Measurements from ENCODE around the gene SALL3.

The SALL3 gene

DNA sequence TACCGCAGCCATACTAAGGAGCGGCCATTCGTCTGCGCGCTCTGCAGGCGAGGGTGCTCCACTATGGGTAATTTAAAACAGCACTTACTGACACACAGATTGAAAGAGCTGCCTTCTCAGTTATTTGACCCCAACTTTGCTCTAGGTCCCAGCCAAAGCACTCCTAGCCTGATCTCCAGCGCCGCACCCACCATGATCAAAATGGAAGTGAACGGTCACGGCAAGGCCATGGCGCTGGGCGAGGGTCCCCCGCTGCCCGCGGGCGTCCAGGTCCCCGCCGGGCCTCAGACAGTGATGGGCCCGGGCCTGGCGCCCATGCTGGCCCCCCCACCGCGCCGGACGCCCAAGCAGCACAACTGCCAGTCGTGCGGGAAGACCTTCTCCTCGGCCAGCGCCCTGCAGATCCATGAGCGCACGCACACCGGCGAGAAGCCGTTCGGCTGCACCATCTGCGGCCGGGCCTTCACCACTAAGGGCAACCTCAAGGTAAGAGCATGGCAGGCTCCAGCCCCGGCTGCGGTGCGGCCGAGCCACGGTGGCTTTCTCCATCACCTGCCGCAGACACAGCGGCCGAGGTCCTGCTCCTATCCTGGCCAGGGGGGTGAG, 15.5 kb downstream of the SALL3 start:
- TF ChIP-seq, protein P1, sequence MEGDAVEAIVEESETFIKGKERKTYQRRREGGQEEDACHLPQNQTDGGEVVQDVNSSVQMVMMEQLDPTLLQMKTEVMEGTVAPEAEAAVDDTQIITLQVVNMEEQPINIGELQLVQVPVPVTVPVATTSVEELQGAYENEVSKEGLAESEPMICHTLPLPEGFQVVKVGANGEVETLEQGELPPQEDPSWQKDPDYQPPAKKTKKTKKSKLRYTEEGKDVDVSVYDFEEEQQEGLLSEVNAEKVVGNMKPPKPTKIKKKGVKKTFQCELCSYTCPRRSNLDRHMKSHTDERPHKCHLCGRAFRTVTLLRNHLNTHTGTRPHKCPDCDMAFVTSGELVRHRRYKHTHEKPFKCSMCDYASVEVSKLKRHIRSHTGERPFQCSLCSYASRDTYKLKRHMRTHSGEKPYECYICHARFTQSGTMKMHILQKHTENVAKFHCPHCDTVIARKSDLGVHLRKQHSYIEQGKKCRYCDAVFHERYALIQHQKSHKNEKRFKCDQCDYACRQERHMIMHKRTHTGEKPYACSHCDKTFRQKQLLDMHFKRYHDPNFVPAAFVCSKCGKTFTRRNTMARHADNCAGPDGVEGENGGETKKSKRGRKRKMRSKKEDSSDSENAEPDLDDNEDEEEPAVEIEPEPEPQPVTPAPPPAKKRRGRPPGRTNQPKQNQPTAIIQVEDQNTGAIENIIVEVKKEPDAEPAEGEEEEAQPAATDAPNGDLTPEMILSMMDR (IDR thresholded peaks at IDR 0.05; ENCODE audit: insufficient read depth, low read depth, low read length, missing control alignments): no peak

DNA sequence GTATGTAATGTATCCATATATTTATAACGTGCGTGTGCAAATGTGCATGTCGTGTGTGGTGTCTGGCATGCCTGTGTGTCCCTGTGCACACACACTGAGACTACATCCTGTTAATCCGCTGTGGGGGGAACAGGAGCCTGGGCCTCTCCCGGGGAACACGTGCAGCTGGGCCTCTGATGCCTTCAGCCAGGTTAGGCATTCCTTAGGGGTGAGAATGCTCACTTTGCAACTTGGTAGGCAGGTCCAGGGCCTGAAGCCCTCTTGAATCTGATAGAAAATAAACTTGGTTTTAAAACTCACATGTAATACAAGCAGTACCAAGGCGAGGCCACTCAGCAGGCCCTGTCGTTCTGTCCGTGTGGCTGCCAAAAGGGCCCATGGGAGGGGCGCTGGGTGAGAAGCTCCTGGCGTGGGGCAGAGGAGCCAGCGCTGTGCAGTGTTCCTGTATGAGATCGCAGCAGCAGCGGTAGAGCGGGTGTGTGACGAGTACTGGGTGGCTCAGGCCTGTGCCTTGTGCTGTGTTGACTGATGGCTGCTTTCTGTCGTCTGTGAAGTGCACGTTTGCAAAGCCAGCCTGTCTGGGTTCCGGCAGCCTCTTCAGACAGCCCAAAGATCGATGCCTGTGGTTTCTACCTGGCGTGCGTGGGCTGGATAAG, 16.2 kb downstream of the SALL3 start:
- DNase-seq (ENCODE audit: low read depth): no peak
- TF ChIP-seq, protein P1 (IDR thresholded peaks at IDR 0.05; ENCODE audit: insufficient read depth, low read depth, low read length, missing control alignments): no peak
- H3K4me3 ChIP-seq (ENCODE audit: low read depth, low read length): no peak overlapping the region

More for the DNA sequence above, 15.5 kb downstream of the SALL3 start:
- DNase-seq (ENCODE audit: low read depth): no peak
- no peak overlapping the region for H3K4me3 ChIP-seq (ENCODE audit: low read depth, low read length)

DNA sequence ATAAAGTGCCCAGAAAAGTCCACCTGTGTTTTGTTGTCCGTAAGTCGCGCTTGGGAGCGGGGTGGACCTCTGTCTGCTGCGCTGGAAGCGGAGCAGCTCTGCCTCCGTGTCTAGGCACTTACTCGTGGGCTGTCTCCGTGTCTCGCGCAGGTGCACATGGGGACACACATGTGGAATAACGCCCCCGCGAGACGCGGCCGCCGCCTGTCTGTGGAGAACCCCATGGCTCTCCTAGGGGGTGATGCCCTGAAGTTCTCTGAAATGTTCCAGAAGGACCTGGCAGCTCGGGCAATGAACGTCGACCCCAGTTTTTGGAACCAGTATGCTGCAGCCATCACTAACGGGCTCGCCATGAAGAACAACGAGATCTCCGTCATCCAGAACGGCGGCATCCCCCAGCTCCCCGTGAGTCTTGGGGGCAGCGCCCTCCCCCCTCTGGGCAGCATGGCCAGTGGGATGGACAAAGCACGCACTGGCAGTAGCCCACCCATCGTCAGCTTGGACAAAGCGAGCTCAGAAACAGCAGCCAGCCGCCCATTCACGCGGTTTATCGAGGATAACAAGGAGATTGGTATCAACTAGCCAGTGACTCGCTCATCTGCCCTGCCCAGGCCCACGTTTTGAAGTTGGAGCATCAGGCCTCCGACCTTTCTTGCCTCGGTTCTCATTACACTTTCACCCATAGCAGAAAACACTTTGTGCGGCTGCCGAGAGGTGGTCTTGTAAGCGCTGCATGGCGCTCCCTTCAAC, 17.3 kb downstream of the SALL3 start:
- TF ChIP-seq, protein P1 (IDR thresholded peaks at IDR 0.05; ENCODE audit: insufficient read depth, low read depth, low read length, missing control alignments): no peak
- no peak overlapping the region for H3K4me3 ChIP-seq (ENCODE audit: low read depth, low read length)
- DNase-seq (ENCODE audit: low read depth): no peak

- TF ChIP-seq, protein P1 (IDR thresholded peaks at IDR 0.05; ENCODE audit: insufficient read depth, low read depth, low read length, missing control alignments): no peak
- no peak for DNase-seq (ENCODE audit: low read depth)
- H3K4me3 ChIP-seq (ENCODE audit: low read depth, low read length): no peak overlapping the region
Observed at GRCh38 chr18:78998371-78999071, 18.9 kb downstream of the SALL3 start.

- TF ChIP-seq, protein P1 (IDR thresholded peaks at IDR 0.05; ENCODE audit: insufficient read depth, low read depth, low read length, missing control alignments): no peak
- H3K4me3 ChIP-seq (ENCODE audit: low read depth, low read length): no peak overlapping the region
- DNase-seq (ENCODE audit: low read depth): no peak
Observed at GRCh38 chr18:78999939-79000338, 20.3 kb downstream of the SALL3 start.

DNA sequence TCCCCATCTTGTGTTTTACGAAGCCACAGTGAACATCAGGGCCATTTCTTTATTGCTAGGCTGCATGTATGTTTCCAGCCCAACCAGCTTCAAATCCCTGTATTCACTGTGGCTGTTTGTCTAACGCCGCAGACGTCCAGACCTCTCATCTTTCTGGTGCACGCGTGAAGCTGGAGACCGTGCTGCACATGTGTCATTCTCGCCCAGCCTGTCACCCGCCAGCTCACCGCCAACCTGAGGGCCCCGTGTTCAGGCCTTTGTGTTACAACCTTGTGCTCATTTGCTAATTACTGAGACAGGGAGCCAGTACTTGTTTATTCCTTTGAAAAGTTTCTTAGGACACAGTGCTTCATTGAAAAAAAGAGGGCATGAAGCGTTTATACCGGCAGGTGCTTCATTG, 21.4 kb downstream of the SALL3 start:
- no peak overlapping the region for H3K4me3 ChIP-seq (ENCODE audit: low read depth, low read length)
- no peak for DNase-seq (ENCODE audit: low read depth)
- TF ChIP-seq, protein P1 (IDR thresholded peaks at IDR 0.05; ENCODE audit: insufficient read depth, low read depth, low read length, missing control alignments): no peak
